Liver (tissue), 9 donors: ENCODE results near the gene FAM89A. TPM values are rescaled to one million over a fixed set of nuclear protein-coding genes. Genes with fewer than 3 reads are reported as not detected.

Experiments used
- DNase-seq: peaks from one replicate; pipeline ENCODE4 v3.0.0-alpha.2; 2017; ENCODE audit warnings: low spot score
- H3K27ac ChIP-seq, 2 donors: one replicate each; pipeline ENCODE4 v1.7.0; 2013; ENCODE audit warnings: inconsistent platforms in 2 of 2, low read length in 2 of 2, control low read depth in 1 of 2, low read depth in 1 of 2, mild to moderate bottlenecking in 1 of 2
- H3K27me3 ChIP-seq, 4 donors: one replicate each; pipeline versions ENCODE4 v1.6.1 to v1.7.0; 2013; ENCODE audit warnings: low read length in 3 of 4, inconsistent platforms in 1 of 4, mild to moderate bottlenecking in 1 of 4, moderate library complexity in 1 of 4; ENCODE audit not compliant: control insufficient read depth in 4 of 4, insufficient read depth in 4 of 4
- H3K36me3 ChIP-seq, 4 donors: one replicate each; pipeline versions ENCODE4 v1.6.1 to v1.7.0; 2013; ENCODE audit warnings: low read length in 3 of 4, mild to moderate bottlenecking in 3 of 4, low read depth in 1 of 4, moderate library complexity in 1 of 4; ENCODE audit not compliant: control insufficient read depth in 4 of 4, insufficient read depth in 3 of 4
- H3K4me1 ChIP-seq, 4 donors: one replicate each; pipeline versions ENCODE4 v1.6.1 to v1.7.0; 2013; ENCODE audit warnings: low read length in 3 of 4, mild to moderate bottlenecking in 3 of 4, moderate library complexity in 1 of 4; ENCODE audit not compliant: control insufficient read depth in 4 of 4, insufficient read depth in 4 of 4
- H3K4me3 ChIP-seq, 3 donors: one replicate each; pipeline versions ENCODE4 v1.6.1 to v1.7.0; 2013; ENCODE audit warnings: low read length in 3 of 3, control low read depth in 1 of 3, low read depth in 1 of 3, mild to moderate bottlenecking in 1 of 3
- H3K9ac ChIP-seq, 2 donors: one replicate each; pipeline ENCODE4 v1.7.0; 2013; ENCODE audit warnings: low read length in 2 of 2, mild to moderate bottlenecking in 2 of 2, moderate library complexity in 2 of 2, control low read depth in 1 of 2, low read depth in 1 of 2
- H3K9me3 ChIP-seq, 4 donors: one replicate each; pipeline versions ENCODE4 v1.6.1 to v1.7.0; 2013; ENCODE audit warnings: low read length in 3 of 4; ENCODE audit not compliant: control insufficient read depth in 4 of 4
- ATF3 ChIP-seq: IDR thresholded peaks from 2 replicates; pipeline ENCODE4 v1.6.1; 2016; ENCODE audit warnings: antibody characterized with exemption
- CTCF ChIP-seq: fragments of 150-350 bp; IDR thresholded peaks from 2 replicates; pipeline ENCODE4 v1.5.1; 2017; ENCODE audit warnings: improper control_type of control experiment, low read depth, low read length; ENCODE audit not compliant: missing input control
- FOXA1 ChIP-seq: IDR thresholded peaks from 2 replicates; pipeline ENCODE4 v1.6.1; 2016; ENCODE audit warnings: antibody characterized with exemption
- GABPA ChIP-seq, 2 donors: IDR thresholded peaks in 1 of 2; conservative IDR thresholded peaks in 1 of 2; 2 replicates each; pipeline ENCODE4 v1.6.1; 2016; ENCODE audit warnings: antibody characterized with exemption in 2 of 2, mild to moderate bottlenecking in 1 of 2, moderate library complexity in 1 of 2
- HNF4A ChIP-seq, 2 donors: conservative IDR thresholded peaks; 2 replicates each; pipeline ENCODE4 v1.6.1; 2016; ENCODE audit warnings: antibody characterized with exemption in 2 of 2, mild to moderate bottlenecking in 2 of 2
- JUND ChIP-seq, 2 donors: IDR thresholded peaks; 2 replicates each; pipeline ENCODE4 v1.6.1; 2016; ENCODE audit warnings: antibody characterized with exemption in 2 of 2
- MAX ChIP-seq: IDR thresholded peaks from 2 replicates; pipeline ENCODE4 v1.6.1; 2016; ENCODE audit warnings: antibody characterized with exemption
- REST ChIP-seq: IDR thresholded peaks from 2 replicates; pipeline ENCODE4 v1.6.1; 2016; ENCODE audit warnings: antibody characterized with exemption, mild to moderate bottlenecking
- RXRA ChIP-seq, 2 donors: IDR thresholded peaks; 2 replicates each; pipeline ENCODE4 v1.6.1; 2017 to 2018; ENCODE audit warnings: antibody characterized with exemption in 2 of 2, mild to moderate bottlenecking in 1 of 2
- YY1 ChIP-seq: IDR thresholded peaks from 2 replicates; pipeline ENCODE4 v1.6.1; 2016; ENCODE audit warnings: antibody characterized with exemption, mild to moderate bottlenecking
- ZBTB33 ChIP-seq: IDR thresholded peaks from 2 replicates; pipeline ENCODE4 v1.6.1; 2016; ENCODE audit warnings: antibody characterized with exemption
- WGBS: extraction: QIAGEN DNeasy Blood & Tissue Kit; methylation state at CpG from one replicate; pipeline ENCODE4 v1.1.7; 2013; 5-methylcytosine and 5-hydroxymethylcytosine counted together
- polyA plus RNA-seq, 2 donors: library from polyadenylated mRNA; stranded (reverse) in 1 of 2; unstranded in 1 of 2; fragments of 200-250 nt in 1 of 2; fragments of >200 nt in 1 of 2; fragmentation: Nextera tagmentation in 1 of 2; extraction: Ambion mirVana in 1 of 2; gene quantifications; one replicate each; pipeline versions ENCODE4 v1.2.1 to v1.2.3, GENCODE V29; 2013 to 2015
- total RNA-seq, 2 donors: library from RNA; depleted of rRNA; stranded (reverse); fragments of >200 nt; gene quantifications; one replicate each; pipeline ENCODE4 v1.2.3, GENCODE V29; 2014
- donor health status: healthy.
- donor health status: healthy.
- donor health status: healthy.
- donor health status: healthy.
- donor health status: healthy.

FAM89A gene
- total and polyA plus RNA-seq, 4 donors, result 5.3 to 8.8 (median 8.1) TPM

GRCh38 chr1:231037585-231038517 is 2.2 kb downstream of the FAM89A start:
- Histone ChIP-seq H3K9ac (no peak overlapping the region), H3K36me3 (no peaks in the 10 kb centered on the region), H3K4me1 (peaks cover 9 to 18% (median 14%) of the 10 kb centered on the region in 4 donors), H3K27ac (no peak overlapping the region), H3K9me3 (no peaks in the 10 kb centered on the region), H3K27me3 (no peaks in the 10 kb centered on the region), H3K4me3 (no peak overlapping the region)
- WGBS, result 95% methylated on average over 13 of the region's 13 CpGs
- DNase-seq, result no peak
- TF ChIP-seq GABPA (IDR thresholded peaks at IDR 0.05 in 1 of 2, conservative IDR thresholded peaks at IDR 0.05 in 1 of 2) (no peak), ZBTB33 (no peak), CTCF (no peak), YY1 (no peak), REST (no peak), RXRA (IDR thresholded peaks at IDR 0.05) (no peak), MAX (no peak)

GRCh38 chr1:231036416-231036815 is 3.6 kb downstream of the FAM89A start:
- Histone ChIP-seq H3K9me3 (no peaks in the 10 kb centered on the region), H3K4me1 (peaks cover 9 to 18% (median 14%) of the 10 kb centered on the region in 4 donors), H3K4me3 (no peak overlapping the region), H3K27me3 (no peaks in the 10 kb centered on the region), H3K9ac (no peak overlapping the region), H3K27ac (no peak overlapping the region), H3K36me3 (no peaks in the 10 kb centered on the region)
- no peak for DNase-seq
- WGBS, result 83% methylated on average over 5 of the region's 5 CpGs
- TF ChIP-seq HNF4A (conservative IDR thresholded peaks at IDR 0.05) (no peak), ZBTB33 (no peak), REST (no peak), RXRA (IDR thresholded peaks at IDR 0.05) (no peak), FOXA1 (no peak), MAX (no peak), CTCF (no peak), JUND (IDR thresholded peaks at IDR 0.05) (no peak), ATF3 (no peak)
